Large intestine (tissue), 3 donors: Measurements from ENCODE around the gene PIAS4. TPM values are rescaled to one million over a fixed set of nuclear protein-coding genes. Genes with fewer than 3 reads are reported as not detected.

Experiments used
- DNase-seq, 2 donors: peaks; one replicate each; pipeline versions ENCODE4 v3.0.0 to v3.0.0-alpha.2; 2013
- H3K27ac ChIP-seq: one replicate; pipeline ENCODE4 v1.5.1; 2013; ENCODE audit warnings: low read length
- H3K27me3 ChIP-seq: 2 replicates; pipeline ENCODE4 v1.6.1; 2013; ENCODE audit warnings: low read length; ENCODE audit not compliant: control insufficient read depth, insufficient read depth
- H3K36me3 ChIP-seq: 2 replicates; pipeline ENCODE4 v1.6.1; 2013; ENCODE audit warnings: low read length; ENCODE audit not compliant: control insufficient read depth, insufficient read depth
- H3K4me1 ChIP-seq: one replicate; pipeline ENCODE4 v1.6.1; 2013; ENCODE audit warnings: low read length; ENCODE audit not compliant: control insufficient read depth, insufficient read depth
- H3K4me3 ChIP-seq: one replicate; pipeline ENCODE4 v1.5.1; 2013; ENCODE audit warnings: low read length
- H3K9me3 ChIP-seq: one replicate; pipeline ENCODE4 v1.6.1; 2013; ENCODE audit warnings: mild to moderate bottlenecking, low read depth, low read length, moderate library complexity; ENCODE audit not compliant: control insufficient read depth
- WGBS: methylation state at CpG from one replicate; pipeline ENCODE4 v1.1.5; 2013; ENCODE audit warnings: low lambda C conversion rate; ENCODE audit not compliant: insufficient coverage; 5-methylcytosine and 5-hydroxymethylcytosine counted together
- polyA plus RNA-seq: library from polyadenylated mRNA; unstranded; fragments of 120-200 nt; gene quantifications from one replicate; pipeline ENCODE4 v1.2.1, GENCODE V29; 2013

The PIAS4 gene
- polyA plus RNA-seq, 1 donor, result 26.8 TPM

- H3K36me3 ChIP-seq, result peaks cover 62% of the 10 kb centered on the region
- peaks cover 6% of the 10 kb centered on the region for H3K27me3 ChIP-seq
- H3K4me3 ChIP-seq, result no peak overlapping the region
- peaks cover 19% of the 10 kb centered on the region for H3K9me3 ChIP-seq
- peaks cover 32% of the 10 kb centered on the region for H3K4me1 ChIP-seq
- H3K27ac ChIP-seq, result no peak overlapping the region
- no CpG with 5 or more reads among the region's 40 CpGs for WGBS
- DNase-seq, result no peak
Measured at GRCh38 chr19:3982701-3983541, 24.6 kb upstream of the PIAS4 start.

- DNase-seq, result no peak
- Histone ChIP-seq H3K27me3 (peaks cover 6% of the 10 kb centered on the region), H3K36me3 (peaks cover 57% of the 10 kb centered on the region), H3K9me3 (peaks cover 18% of the 10 kb centered on the region), H3K4me1 (peaks cover 35% of the 10 kb centered on the region), H3K4me3 (peak overlapping the region; percentile 97), H3K27ac (no peak overlapping the region)
- no CpG with 5 or more reads among the region's 7 CpGs for WGBS
Measured at GRCh38 chr19:3983542-3983914, 24.0 kb upstream of the PIAS4 start.

GRCh38 chr19:3983936-3984583, 23.5 kb upstream of the PIAS4 start:
- no CpG with 5 or more reads among the region's 30 CpGs for WGBS
- Histone ChIP-seq H3K4me1 (peaks cover 35% of the 10 kb centered on the region), H3K27ac (peak overlapping the region; percentile 86), H3K27me3 (peaks cover 6% of the 10 kb centered on the region), H3K36me3 (peaks cover 53% of the 10 kb centered on the region), H3K9me3 (peaks cover 18% of the 10 kb centered on the region), H3K4me3 (peak overlapping the region; percentile 97)
- peak; percentile 65 to 70 for DNase-seq

GRCh38 chr19:3984584-3984907, 23.0 kb upstream of the PIAS4 start:
- no peak for DNase-seq
- peaks cover 48% of the 10 kb centered on the region for H3K36me3 ChIP-seq

GRCh38 chr19:3984908-3985642, 22.5 kb upstream of the PIAS4 start, which contains the start of gene EEF2:
Gene EEF2, minus strand, starts transcription at chr19:3985463. Its CDS starts 83 bp downstream, at chr19:3985380.
- H3K9me3 ChIP-seq, result peaks cover 14% of the 10 kb centered on the region
- peaks cover 35% of the 10 kb centered on the region for H3K4me1 ChIP-seq
- H3K4me3 ChIP-seq, result peak within 1 kb of the TSS; percentile 97
- H3K27ac ChIP-seq, result peak within 1 kb of the TSS; percentile 86
- WGBS, result no CpG with 5 or more reads among the region's 80 CpGs
- DNase-seq, result peak; percentile 90 to 92
- H3K36me3 ChIP-seq, result peaks cover 43% of the 10 kb centered on the region
- H3K27me3 ChIP-seq, result peaks cover 6% of the 10 kb centered on the region

More at GRCh38 chr19:3984584-3984907, 23.0 kb upstream of the PIAS4 start:
- Histone ChIP-seq H3K9me3 (peaks cover 18% of the 10 kb centered on the region), H3K27ac (peak overlapping the region; percentile 86), H3K4me1 (peaks cover 35% of the 10 kb centered on the region), H3K4me3 (peak overlapping the region; percentile 97), H3K27me3 (peaks cover 6% of the 10 kb centered on the region)
- 0% methylated on average over 1 of the region's 10 CpGs for WGBS

GRCh38 chr19:3985643-3986259, 21.8 kb upstream of the PIAS4 start:
- Histone ChIP-seq H3K4me1 (peaks cover 35% of the 10 kb centered on the region), H3K36me3 (peaks cover 36% of the 10 kb centered on the region), H3K9me3 (peaks cover 10% of the 10 kb centered on the region), H3K27me3 (peaks cover 6% of the 10 kb centered on the region), H3K27ac (no peak overlapping the region), H3K4me3 (peak overlapping the region; percentile 97)
- 0% methylated on average over 1 of the region's 19 CpGs for WGBS
- DNase-seq, result no peak

GRCh38 chr19:3986260-3987041, 21.1 kb upstream of the PIAS4 start:
- Histone ChIP-seq H3K4me1 (peaks cover 35% of the 10 kb centered on the region), H3K4me3 (no peak overlapping the region), H3K36me3 (peaks cover 29% of the 10 kb centered on the region), H3K27me3 (peaks cover 6% of the 10 kb centered on the region), H3K9me3 (peaks cover 6% of the 10 kb centered on the region), H3K27ac (no peak overlapping the region)
- DNase-seq, result peak; percentile 60 to 64
- 20% methylated on average over 1 of the region's 21 CpGs for WGBS

- Histone ChIP-seq H3K9me3 (peaks cover 3% of the 10 kb centered on the region), H3K36me3 (peaks cover 15% of the 10 kb centered on the region), H3K4me1 (peaks cover 35% of the 10 kb centered on the region), H3K4me3 (no peak overlapping the region), H3K27me3 (peaks cover 6% of the 10 kb centered on the region), H3K27ac (no peak overlapping the region)
- DNase-seq, result peak; percentile 77 to 90
- WGBS, result no CpG with 5 or more reads among the region's 30 CpGs
Measured at GRCh38 chr19:3987619-3988371, 19.7 kb upstream of the PIAS4 start.

GRCh38 chr19:3990815-3991117, 16.8 kb upstream of the PIAS4 start:
- Histone ChIP-seq H3K4me3 (no peak overlapping the region), H3K27ac (no peak overlapping the region)

More at GRCh38 chr19:3990815-3991117, 16.8 kb upstream of the PIAS4 start:
- H3K9me3 ChIP-seq, result no peaks in the 10 kb centered on the region
- no peak for DNase-seq
- peaks cover 6% of the 10 kb centered on the region for H3K27me3 ChIP-seq
- 63% methylated on average over 1 of the region's 3 CpGs for WGBS
- no peaks in the 10 kb centered on the region for H3K36me3 ChIP-seq
- peaks cover 22% of the 10 kb centered on the region for H3K4me1 ChIP-seq
